Medulla oblongata (tissue), 1 donor: ENCODE data around the gene ZNF48.

Experiments used
- DNase-seq: peaks from one replicate; pipeline ENCODE4 v3.0.0-alpha.2; 2015; ENCODE audit errors: extremely low spot score

ZNF48 gene

DNA sequence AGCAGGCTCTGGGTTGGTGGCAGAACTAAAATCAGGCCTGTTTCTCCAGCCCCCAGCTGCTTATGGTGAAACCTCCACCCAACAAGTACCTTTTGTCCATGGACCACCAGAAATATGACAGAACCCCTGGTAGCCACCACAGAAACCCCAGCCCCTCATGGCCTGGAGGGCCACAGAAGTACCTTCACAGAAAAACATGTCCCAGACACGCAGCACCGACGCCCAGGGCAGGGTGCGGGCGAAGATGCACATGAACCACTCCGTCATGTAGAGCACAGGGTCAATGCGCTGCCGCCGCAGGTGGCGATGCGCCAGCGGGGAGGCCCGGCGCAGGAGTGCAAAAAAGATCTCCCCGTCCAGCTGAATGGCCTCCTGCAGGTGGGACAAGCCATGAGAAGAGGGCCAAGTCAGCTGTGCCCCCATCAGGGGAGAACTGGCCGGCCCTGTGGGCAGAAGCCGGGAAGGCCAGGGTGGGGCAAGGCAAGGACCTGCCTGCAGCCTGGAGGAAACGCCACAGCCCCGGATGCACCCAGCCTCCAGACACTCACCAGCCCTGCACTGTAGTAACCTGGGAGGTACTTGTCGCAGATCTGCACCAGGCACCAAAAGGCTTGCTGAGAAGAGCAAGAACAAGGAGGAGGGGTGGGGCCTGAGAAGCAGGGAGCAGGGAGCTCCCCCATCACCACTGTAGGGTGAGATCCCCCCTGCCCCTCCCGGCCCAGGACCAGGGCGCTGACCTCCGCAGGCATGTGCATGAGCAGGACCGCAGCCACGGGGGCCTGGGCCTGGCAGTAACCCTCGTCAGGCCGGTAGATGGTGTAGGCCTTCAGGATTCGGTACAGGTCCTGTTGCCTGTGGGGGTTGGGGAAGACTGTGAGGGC, 36.0 kb upstream of the ZNF48 start:
- DNase-seq: no peak

- no peak for DNase-seq
These were observed 35.4 kb upstream of the ZNF48 start for GRCh38 chr16:30359871-30360170.

GRCh38 chr16:30361180-30361579, 34.0 kb upstream of the ZNF48 start:
- no peak for DNase-seq

GRCh38 chr16:30365200-30365599, 30.0 kb upstream of the ZNF48 start:
- DNase-seq: no peak

- DNase-seq: no peak
These were observed 28.7 kb upstream of the ZNF48 start for GRCh38 chr16:30366511-30366910.

DNA sequence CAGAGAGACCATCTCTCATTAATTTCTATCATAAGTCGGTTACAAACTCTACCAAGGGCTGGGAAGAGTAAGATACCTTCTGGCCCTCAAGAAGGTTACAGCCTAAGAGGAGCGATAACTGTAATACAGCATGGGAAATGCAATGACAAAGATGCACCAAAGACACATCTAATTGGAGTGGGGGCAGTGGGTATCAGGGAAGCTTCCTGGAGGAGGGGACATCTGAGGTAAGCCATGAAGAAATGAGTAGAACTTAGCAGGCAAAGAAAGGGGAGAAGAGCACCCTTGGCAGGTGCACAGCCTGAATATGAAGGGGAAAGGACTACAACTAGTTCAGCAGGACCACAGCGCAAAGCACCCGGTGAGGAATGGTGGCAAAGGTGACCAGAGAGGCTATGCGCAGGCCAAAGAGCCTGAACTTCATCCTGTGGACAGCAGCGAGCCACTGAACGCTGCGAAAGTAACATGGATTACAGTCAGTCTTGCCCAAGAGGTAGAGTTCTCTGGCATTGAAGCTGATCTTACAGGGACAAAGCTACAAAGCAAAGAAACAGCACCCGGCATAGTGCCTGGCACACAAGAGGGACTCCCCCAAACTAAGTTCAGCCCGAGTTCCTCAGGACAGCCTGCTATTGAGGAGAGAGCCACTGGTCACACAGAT, 27.7 kb upstream of the ZNF48 start:
- DNase-seq: no peak

DNA sequence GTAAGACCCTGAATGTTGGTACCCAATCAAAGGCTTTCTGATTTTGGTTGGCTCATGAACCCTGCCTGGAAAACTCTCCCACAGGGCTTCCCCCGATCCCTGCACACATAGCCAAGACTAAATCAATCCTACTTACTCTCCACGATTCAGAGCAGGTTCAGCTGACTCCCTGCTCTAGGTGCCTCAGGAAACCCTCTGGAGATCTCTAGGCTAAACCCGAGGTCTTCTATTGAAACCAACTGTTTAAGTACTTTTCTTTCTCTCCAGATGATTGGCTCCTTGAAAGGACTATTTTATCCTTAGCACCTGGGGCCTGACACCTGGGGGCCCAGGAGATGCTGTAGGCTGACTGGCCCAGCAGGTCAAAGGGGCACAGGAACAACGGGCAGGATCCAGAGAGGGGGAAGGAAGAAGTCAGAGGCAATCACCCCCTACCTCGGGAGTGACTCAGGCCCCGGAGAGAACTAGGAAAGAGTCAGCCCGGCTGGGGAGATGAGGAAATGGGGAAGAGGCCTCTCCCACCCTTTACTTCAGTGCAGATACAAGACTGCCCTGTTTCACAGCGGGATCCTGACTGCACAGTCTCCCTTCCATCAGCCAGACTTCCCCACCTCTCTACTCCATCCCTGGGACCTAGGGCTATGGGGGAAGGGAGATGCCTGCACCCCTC, 27.0 kb upstream of the ZNF48 start:
- DNase-seq: no peak

DNA sequence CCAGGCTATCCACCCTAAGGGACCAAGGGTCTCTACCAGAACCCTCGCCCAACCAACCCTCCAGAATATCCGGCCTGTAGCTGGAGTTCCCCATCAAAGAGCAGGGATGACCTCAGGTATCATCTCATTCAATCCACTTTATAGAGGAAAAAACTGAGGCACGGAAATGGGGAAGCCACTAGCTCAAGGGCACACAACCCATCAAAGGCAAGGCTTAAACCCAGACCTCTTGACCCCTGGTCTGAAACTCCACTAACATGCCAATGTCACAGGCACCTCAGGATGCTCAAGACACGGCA, 26.5 kb upstream of the ZNF48 start:
- DNase-seq: no peak

GRCh38 chr16:30369091-30369937, 25.9 kb upstream of the ZNF48 start:
- no peak for DNase-seq

DNA sequence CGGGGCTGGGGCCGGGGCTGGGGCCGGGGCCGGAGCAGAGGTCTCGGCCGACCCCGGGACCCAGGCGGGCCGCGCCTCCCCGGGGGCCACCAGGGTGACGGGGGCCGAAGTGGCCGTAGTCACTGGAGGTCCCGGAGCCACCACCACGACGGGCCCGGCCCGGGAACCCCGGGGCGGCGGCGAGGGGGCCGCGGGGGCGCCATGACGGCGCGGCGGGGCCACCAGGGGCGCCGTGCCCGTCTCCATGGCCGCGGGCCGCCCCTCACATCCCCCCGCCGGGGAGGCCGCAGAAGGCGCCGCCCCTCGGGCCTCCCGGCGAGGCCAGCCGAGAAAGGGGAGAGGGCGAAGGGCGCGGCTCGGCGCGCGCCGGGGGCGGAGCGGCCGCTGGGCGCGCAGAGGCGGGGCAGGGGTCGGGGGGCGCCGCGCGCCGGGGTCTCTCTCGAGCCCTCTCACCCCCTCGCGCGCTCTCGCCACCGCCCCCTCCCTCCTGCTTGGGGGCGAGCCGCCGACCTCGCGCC, 25.2 kb upstream of the ZNF48 start:
- no peak for DNase-seq

GRCh38 chr16:30370456-30371247, 24.6 kb upstream of the ZNF48 start, which contains the start of gene TBC1D10B:
TSS of gene TBC1D10B (minus strand) at chr16:30370494. CDS start at chr16:30370183, 311 bp downstream.
- peak; percentile 100 for DNase-seq

DNA sequence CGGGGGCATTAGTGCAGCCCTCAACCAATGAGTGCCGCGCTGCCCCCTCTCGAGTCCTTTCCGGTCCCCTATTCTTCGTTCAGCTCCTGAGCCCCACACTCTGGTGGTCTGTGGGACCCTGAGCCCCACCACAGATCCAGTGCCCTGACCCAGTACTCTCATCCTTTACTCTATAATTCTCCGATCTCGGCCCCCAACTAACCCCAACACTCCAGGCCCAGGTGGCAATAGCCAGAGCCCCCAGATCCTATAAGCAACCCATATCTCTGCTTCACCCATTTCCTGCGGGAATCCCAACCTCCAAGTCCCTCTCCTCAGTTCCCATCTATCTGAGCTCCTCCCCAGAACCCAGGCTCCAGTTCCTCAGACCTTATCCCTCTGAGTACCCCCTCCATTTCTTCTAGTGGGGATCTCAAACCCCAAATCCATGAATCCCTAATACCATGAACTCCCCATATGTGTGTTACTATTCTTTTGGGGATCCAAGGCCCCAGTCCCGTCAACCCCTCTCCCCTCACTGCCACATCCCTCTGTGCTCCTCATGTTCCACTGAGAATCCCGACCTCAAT, 23.9 kb upstream of the ZNF48 start:
- DNase-seq: no peak

DNA sequence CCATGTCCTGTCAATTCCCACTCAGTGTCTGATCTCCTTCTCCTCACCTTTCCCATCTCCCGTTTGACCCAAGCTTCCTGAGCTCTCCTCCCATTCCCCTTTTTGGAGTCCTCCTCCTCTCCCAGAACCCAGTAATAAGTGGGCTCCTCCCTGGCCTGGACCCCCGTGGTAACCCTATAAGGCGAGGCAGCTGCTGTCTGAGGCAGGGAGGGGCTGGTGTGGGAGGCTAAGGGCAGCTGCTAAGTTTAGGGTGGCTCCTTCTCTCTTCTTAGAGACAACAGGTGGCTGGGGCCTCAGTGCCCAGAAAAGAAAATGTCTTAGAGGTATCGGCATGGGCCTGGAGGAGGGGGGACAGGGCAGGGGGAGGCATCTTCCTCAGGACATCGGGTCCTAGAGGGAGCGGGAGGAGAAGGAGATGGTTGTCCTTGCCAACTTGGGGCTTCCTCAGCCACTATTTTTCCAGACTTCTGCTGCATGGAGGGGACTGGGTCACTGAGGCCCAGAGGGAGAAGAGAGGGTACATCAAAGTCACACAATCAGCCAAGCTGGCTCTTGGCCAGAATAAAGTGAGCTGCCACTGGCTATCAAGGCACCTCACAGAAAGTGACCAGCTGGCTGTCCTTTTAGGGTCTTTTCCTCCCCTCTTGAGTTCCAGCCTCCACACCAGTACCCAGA, 23.0 kb upstream of the ZNF48 start:
- no peak for DNase-seq

DNA sequence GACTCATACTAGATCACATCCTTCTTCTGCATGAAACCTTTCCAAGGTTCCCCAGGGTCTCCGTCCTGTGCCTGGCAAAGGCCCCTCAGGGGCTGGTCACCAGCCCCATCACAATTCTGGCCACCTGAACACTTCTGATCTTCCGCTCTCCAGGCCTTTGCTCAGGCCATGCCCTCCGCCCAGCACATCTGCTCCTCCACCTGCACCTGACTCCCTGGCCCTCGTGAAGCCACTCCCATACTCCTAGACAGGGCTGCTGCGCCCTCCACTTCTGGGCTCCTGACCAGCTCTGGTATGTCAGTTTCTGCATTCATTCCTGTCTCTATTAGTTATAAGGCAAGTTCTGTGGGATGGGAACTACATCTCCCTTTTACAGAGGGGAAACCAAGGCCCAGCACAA, 22.5 kb upstream of the ZNF48 start:
- DNase-seq: no peak

DNA sequence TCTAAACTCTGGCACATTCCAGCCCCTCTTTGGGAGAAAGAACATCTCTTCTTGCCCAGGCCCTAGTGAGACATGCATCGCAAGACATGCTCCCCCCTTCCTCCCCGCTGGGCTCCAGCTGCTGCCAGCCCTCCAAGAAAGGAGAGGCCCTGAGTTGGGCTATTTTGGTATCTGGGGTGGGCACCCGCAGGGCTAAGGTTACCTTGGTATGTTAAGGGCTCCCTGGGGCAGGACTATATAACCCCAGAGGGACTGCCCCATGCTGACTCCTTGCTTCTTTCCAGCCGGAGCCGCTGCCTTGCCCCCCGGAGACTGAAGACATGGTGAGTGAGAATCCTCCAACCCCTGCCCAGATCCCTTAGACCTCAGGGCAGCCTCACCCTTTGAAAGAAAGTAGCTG, 20.7 kb upstream of the ZNF48 start, which contains the start of gene MYL11:
Gene MYL11, plus strand, starts transcription at position 265 of the 400 bp plus-strand sequence. Its CDS starts 56 bp downstream, at position 321.
- no peak for DNase-seq

GRCh38 chr16:30375864-30376263, 19.4 kb upstream of the ZNF48 start:
- DNase-seq: no peak

DNA sequence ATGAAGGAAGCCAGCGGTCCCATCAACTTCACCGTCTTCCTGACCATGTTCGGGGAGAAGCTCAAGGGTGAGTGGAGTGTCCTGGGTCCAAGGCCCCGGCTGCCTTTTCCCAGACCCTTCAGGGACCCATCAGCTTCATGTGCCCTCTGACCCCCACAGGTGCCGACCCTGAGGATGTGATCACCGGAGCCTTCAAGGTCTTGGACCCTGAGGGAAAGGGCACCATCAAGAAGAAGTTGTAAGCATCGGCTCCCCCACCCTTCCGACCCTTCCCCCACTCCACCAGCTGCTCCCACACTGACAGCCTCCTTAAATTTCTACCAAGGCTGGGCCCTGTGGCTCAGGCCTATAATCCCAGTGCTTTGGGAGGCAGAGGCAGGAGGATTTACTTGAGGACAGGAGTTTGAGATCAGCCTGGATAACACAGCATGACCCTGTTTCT, 18.7 kb upstream of the ZNF48 start:
- no peak for DNase-seq

- DNase-seq: no peak
These were observed 18.0 kb upstream of the ZNF48 start for GRCh38 chr16:30377050-30377811.

DNA sequence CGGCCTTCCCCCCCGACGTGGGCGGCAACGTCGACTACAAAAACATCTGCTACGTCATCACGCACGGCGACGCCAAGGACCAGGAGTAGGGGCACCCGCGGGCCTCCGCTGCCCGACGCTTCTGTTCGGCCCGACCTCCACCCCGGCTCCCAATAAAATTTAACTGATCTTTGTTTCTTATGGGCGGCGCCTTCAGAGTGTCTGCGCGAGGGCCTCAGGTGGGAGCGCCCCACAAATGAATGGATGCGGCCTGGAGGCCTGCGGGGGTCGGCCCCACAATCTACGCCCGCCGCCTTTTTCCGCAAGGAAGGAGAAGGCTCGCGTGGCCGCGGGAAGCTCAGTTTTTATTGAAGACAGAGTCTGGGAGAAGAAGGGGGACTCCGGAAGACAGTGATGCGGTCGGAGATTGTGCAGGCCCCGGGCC, 17.4 kb upstream of the ZNF48 start:
- peak; percentile 93 for DNase-seq
